Stimulated activated CD8-positive, alpha-beta memory T cell treated with anti-CD3 and anti-CD28 coated beads, Interleukin-15, amount 100 ng/mL, for 48 hours (primary cell): ENCODE measurements around the gene HACD1.
"Not testable (repeated sequence)": the region's sequence is repeated elsewhere in the genome, so short reads cannot be mapped to it uniquely, and the experiment has no call there.

Experiments used
- DNase-seq, 2 donors: peaks; one replicate each; pipeline ENCODE4 v3.0.0-alpha.2; 2020; ENCODE audit warnings: low read depth in 2 of 2

Gene HACD1

GRCh38 chr10:17643755-17644484 lies 26.7 kb upstream of the HACD1 start, which contains the start of gene STAM:
TSS of gene STAM (plus strand) at chr10:17644151. CDS start at chr10:17644340, 189 bp downstream.
- DNase-seq: peak; percentile 86 to 88

GRCh38 chr10:17643339-17643754 lies 26.2 kb upstream of the HACD1 start:
- DNase-seq: no peak

GRCh38 chr10:17640331-17640816 lies 23.2 kb upstream of the HACD1 start:
- DNase-seq: no peak

DNA sequence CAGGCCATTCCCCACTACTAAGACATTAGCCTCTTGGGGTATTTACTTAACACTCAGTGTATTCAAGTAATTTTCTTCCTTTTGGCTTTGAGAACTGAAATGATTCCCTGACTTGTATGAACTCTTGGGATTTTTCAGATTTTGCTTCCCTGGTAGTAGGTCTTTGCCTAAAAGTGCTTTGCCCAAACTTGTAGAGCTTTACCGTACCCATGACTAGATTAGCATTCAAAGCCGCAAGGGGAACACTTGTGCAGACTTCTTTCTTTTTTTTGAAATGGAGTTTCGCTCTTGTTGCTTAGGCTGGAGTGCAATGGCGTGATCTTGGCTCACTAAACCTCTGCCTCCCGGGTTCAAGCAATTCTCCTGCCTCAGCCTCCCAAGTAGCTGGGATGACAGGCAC lies 20.7 kb upstream of the HACD1 start:
- DNase-seq: no peak

DNA sequence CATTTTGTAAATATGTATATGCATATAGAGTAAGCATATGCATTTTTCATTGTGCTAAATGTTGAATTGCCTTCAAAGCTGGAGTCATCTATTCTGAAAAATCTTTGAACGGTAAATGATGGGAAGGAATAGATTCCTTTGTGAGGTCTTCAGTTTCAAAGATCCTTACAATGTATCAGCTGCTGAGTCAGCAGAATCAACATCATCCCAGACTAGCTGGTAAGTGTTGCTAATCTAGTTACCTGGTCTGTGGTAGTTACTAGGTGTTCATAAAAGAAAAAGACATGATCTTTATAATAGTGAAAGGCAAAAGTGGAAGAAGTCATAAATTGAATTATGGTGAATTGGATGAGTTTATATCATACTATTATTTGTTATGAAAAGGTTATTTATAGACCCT lies 16.2 kb upstream of the HACD1 start:
- DNase-seq: no peak

DNA sequence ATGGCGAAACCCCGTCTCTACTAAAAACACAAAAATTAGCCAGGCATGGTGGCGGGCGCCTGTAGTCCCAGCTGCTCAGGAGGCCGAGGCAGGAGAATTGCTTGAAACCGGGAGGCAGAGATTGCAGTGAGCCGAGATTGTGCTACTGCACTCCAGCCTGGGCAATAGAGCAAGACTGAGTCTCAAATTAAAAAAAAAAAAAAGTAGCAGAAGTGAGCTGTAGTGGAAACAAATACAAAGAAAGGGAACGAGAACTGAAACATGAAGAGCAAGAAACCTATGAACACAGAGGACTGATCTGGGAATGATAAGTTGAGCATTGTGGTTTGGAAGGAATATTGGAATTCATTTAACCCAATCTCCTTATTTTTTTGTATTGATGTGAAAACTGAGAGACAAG lies 15.4 kb upstream of the HACD1 start:
- not testable (repeated sequence) for DNase-seq

- no peak for DNase-seq
Observed at GRCh38 chr10:17626656-17627055, 9.5 kb upstream of the HACD1 start.

GRCh38 chr10:17624996-17625395 lies 7.8 kb upstream of the HACD1 start:
- no peak for DNase-seq

- no peak for DNase-seq
Observed at GRCh38 chr10:17622061-17622460, 4.9 kb upstream of the HACD1 start.

GRCh38 chr10:17616403-17617030 lies 657 bp downstream of the HACD1 start:
- peak; percentile 2 to 22 for DNase-seq

- no peak for DNase-seq
Observed at GRCh38 chr10:17609523-17610079, 7.6 kb downstream of the HACD1 start.

DNA sequence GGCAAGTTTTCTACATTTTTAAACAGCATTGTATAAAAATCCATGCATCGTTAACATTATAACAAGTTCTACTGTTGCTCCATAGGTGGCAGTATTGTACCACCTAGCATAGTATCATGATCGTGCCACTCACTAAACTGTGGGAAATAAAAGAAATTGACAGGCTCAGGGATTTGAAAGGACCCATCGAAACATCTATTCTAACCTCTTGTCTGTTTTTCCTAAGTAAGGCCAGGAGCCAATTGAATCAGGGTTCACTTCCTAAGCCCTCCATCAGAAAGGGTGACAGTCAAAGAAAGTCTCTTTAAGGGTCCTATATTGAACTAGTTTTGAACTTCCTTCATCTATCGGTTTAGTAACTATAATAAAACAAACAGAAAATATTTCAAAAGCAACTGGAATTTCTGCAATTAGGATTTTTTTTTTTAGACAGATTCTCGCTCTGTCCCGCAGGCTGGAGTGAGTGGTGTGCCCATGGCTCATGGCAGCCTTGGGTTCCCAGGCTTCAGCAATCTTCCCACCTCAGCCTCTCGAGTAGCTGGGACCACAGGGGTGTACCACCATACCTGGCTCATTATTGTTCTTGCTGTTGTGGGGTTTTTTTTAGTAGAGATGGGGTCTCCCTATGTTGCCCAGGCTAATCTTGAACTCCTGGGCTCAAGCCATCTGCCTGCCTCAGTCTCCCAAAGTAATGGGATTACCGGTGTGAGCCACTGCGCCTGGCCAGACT lies 9.4 kb downstream of the HACD1 start:
- DNase-seq: no peak

DNA sequence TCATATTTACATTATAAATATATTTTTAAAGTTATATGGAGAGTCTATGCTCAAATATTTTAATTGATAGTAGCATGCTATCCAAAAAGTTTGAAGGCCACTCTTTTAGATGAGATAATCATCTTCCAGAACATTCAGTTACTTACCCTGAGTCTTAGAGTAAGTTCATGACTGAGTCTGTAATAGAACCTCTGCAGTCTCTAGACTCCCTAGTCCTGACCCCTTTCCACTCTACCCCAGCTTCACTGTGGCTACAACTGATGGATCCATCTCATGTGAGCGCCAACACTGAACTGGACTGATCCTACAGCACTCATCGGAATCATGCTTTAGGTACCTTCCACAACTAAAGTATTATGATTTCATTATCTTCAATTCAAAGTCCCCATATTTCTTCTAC lies 10.1 kb downstream of the HACD1 start:
- DNase-seq: no peak

GRCh38 chr10:17606547-17607040 lies 10.6 kb downstream of the HACD1 start:
- no peak for DNase-seq

DNA sequence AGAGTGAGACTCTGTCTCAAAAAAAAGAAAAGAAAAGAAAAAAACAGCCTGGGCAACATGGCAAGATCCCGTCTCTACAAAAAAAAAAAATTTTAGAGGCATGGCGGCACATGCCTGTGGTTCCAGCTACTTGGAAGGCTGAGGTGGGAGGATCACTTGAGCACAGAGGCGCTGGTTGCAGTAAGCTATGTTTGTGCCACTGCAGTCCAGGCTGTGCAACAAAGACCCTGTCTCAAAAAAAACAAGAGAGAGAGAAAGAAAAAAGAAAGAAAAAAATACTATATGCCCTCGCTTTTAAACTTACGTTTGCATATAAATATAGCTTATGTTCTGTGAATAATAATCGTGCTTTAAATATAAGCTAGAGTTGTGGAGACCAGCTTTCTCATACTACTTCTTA lies 11.2 kb downstream of the HACD1 start:
- no peak for DNase-seq

- no peak for DNase-seq
Observed at GRCh38 chr10:17599089-17599488, 18.1 kb downstream of the HACD1 start.

DNA sequence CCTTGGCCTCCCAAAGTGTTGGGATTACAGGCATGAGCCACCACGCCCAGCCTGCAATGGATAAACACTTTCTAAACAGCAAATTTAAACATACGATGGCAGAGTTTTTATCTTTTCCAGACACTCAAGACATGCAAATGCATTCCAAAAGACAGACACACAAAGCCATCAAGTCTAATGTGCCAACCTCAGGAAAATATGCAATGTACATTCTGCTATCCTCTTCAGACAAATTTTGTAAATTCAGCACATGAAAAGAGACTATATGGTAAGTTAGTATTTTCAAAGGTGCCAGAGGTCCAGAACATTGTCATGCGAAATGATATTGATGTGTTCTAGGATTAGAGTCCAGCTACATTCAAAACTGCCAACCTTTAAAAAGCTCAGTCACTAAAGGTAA lies 19.8 kb downstream of the HACD1 start:
- no peak for DNase-seq

GRCh38 chr10:17590969-17591645 lies 26.1 kb downstream of the HACD1 start:
- no peak for DNase-seq

- not testable (repeated sequence) for DNase-seq
Observed at GRCh38 chr10:17589316-17589715, 27.9 kb downstream of the HACD1 start.

DNA sequence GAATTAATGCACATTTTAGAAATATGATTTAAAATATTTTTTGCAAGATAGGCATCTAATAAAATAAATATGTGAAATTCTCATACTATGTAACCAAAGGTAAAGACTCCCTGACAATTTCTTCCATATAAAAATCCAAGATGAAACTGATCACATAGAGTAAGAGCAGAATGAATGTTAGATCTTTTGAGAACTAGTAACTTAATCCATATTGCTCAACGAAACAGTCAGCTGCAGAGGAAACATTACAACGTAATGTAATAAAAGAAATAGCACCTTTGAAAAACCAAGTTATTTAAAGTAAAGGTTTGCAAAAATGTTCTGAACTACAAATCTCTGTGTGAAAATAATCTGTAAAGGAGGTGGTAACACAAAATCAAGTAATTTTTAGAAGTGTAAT lies 28.8 kb downstream of the HACD1 start:
- DNase-seq: no peak

GRCh38 chr10:17587321-17587720 lies 29.9 kb downstream of the HACD1 start:
- DNase-seq: not testable (repeated sequence)
